UCSD-AML1 (cell line): ENCODE data around the gene ASB11.
A peak's percentile ranks its signal among the peaks of the same experiment; 100 is the strongest.
"Not testable (repeated sequence)": the region's sequence is repeated elsewhere in the genome, so short reads cannot be mapped to it uniquely, and the experiment has no call there.

Source experiments
- DNase-seq: peaks from one replicate; lab custom pipeline; 2025; ENCODE audit not compliant: unreplicated experiment; lab: John Stamatoyannopoulos, UW

The ASB11 gene

DNA sequence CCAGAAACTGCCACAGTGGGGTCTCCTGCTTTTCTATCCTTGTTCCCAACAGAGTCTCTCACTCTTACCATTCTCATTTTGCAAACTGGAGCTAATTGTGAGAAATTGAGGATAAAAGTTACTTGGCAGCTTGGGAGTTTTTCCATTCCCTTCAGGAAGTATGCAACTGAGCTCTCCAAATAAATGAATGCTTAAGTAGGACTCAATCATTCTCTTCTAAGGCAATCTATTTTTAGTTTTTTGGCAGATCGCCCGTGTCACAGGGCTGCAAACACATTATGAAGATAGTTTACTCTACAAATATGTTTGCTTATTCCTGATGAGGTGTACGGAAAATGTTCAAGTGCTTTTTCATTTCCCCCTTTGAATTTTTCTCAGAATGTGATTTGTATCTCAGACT lies 5.3 kb downstream of the ASB11 start:
- no peak for DNase-seq

GRCh38 chrX:15305899-15306298 lies 9.5 kb downstream of the ASB11 start:
- DNase-seq: not testable (repeated sequence)

DNA sequence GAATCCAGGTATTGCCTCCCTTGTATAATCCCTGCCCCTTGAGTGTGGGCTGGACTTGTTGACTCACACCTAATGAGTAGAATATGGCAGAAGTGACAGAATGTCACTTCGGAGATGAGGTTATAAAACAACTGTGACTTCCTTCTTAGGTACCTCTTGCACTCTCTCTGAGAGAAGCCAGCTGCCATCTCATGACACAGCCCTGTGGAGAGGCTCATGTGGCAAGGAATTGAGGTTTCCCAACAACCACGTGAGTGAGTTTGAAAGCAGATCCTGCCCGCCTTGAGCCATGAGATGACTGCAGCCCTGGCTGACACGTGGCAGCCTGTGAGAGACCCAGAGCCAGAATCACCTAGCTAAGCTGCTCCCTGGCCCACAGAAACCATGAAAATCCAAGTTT lies 13.5 kb downstream of the ASB11 start:
- DNase-seq: peak; percentile 16

DNA sequence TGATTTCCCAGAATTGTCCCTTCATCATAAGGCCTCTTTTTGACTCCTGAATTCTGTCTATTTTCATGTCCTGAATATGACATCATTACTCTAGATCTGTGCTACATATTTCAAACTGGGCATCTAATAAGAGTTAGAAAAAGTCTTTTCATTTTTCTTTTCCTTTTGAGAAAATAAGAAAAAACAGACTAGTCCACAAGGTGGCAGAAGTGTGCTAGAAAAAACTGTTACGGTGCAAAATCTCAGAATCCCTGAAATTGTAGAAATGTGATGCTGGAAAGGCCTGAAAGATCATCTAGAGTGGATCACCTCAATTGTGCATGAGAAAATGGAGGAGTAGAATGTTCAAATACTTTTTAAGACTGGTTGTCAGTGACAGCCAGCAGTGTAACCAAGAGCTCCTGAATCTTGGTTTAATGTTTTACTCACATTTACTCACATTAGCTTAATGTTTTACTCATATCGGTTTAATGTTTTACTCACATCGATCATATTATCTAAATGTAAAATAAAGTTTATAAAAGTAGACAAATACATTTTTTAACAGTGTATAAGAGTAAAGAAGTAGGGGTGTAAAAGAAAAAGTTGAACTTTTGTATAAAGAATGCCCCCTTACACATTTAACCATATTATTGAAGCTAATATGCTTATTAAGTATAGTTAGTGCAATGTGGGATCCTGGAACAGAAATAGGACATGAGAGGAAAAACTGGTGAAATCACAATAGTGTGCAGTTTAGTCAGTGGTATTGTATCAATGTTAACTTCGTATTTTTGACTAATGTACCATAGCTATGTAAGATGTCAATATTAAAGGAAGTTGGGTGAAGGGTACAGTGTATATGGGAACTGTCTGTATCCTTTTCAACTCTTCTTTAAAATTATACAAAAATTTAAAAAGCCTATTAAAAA lies 15.2 kb downstream of the ASB11 start:
- DNase-seq: no peak

DNA sequence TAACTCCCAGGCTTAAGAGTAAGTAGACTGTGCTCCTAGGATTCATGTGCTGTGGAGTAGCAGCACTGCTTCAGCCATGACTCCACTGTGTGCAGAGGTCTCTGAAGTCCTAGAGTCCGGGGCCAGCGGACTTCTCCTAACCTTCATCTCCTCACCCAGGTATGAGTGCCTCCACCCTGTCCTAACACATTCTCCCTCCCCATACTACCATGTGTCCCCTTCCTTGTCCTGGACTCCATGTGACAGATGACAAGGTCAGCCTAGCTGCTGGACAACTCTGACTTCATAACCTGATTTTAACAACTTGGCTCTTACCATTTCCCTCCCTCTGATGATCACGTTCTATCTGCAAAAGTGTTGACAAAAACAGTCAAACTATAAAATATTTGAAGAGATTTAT lies 16.7 kb downstream of the ASB11 start:
- no peak for DNase-seq

- DNase-seq: no peak
These were observed 17.2 kb downstream of the ASB11 start for GRCh38 chrX:15298201-15298600.

DNA sequence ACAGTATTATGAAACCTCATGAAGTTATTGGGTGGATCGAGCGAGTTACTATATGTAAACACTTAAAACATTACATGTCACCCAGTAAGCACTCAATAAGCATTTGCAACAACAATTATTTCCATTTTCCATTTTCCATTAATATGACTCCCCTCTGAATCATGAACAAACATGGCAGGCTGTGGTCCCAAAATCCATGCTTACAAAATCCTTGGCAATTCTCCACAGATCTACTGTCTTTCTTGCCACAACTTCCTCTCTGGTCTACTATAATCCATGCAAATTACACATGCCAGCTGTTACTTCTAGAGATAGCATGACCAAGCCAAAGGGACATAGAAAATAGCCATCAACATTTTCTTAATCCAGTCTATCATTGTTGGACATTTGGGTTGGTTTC lies 22.0 kb downstream of the ASB11 start:
- no peak for DNase-seq

DNA sequence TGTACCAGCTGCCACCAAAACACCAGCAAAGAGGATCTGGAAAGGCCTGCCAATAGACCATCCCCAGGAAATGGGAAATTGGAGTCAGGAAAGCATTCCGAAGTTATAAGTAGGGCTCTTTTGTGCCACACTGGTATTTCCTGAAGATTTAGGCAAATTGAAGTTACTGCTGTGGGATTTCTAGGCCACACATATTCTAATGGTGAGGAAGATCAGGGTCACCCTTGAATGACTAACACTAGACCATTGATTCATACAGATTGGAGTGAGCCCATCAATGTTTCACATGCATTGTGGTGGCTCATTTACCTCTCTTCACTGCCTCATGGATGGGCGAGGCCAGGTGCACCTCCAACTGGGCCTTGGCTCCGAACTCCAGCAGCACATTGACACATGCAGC lies 22.6 kb downstream of the ASB11 start:
- DNase-seq: no peak

- DNase-seq: no peak
These were observed 37.8 kb downstream of the ASB11 start for GRCh38 chrX:15277604-15278003.

- DNase-seq: no peak
These were observed 40.5 kb downstream of the ASB11 start for GRCh38 chrX:15274946-15275345.

GRCh38 chrX:15273275-15273674 lies 42.2 kb downstream of the ASB11 start:
- not testable (repeated sequence) for DNase-seq

- DNase-seq: no peak
These were observed 43.7 kb downstream of the ASB11 start for GRCh38 chrX:15271757-15272156.

DNA sequence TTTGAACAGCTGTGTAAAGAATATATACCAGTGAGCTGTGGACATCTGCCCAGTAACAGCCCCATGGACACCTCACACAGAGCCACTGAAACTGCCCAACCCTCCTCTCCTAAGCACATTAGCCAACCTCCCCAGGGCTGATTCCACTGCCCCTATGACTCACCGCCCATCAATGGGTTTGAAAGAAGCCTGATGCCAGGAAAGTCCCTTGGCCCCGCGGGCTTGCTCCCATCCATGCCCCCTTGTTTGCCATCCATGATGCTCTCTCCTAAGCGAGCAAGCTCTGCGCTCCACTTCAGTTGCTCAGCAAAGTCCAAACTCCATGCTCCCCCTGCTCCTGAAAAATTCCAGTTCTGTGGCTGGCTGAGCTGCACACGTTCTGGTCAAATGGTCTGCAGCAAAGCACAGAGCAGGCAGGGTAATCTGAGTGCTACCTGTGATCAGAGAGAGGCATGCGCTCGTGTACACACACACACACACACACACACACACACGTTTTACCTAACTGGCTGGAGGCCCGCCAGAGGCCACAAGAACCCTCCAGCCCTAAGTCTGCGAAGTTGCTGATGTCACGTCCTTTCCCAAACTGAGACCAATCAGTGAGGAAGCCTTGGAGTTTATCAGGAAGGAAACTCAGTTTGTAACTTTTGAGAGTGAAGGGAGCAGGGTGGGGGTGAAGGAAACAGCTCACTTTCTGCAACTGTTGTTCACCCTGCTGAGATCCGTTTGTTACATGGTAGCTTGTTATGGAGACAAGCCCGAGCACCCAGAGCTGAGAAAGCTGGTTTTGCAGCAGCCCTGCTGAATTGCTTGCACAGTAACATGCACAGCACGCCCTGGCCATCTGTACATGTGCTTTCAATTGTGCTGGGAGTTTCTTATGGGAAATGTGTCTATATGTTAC lies 45.6 kb downstream of the ASB11 start, which contains the start of gene ASB9:
ASB9 (minus strand) TSS at position 466 of the 904 bp plus-strand sequence; CDS start at position 257, 209 bp downstream.
- peak; percentile 48 for DNase-seq

- DNase-seq: no peak
These were observed 46.3 kb downstream of the ASB11 start for GRCh38 chrX:15269120-15269519.

GRCh38 chrX:15254852-15255251 lies 60.6 kb downstream of the ASB11 start:
- DNase-seq: no peak

GRCh38 chrX:15245896-15246295 lies 69.5 kb downstream of the ASB11 start:
- no peak for DNase-seq

DNA sequence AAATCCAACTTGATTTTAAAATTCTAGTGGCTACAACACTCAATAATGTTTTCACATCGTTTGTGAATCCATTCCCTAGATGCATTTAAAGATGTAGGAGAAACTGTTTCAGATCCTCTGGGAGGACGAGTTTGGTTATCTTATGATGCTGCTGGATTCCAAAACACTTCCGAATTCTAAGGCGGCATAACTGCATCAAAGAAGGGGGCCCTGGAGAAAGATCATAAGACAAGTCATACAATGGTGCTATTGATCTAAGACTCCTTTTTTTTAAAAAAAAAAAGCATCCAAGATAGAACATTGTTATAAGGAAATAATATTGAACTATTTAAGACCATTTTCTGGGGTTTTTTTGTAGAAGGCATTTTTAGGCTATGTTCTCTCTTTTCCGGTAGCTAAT lies 71.0 kb downstream of the ASB11 start:
- DNase-seq: no peak

- no peak for DNase-seq
These were observed 72.4 kb downstream of the ASB11 start for GRCh38 chrX:15242899-15243555.

- no peak for DNase-seq
These were observed 74.1 kb downstream of the ASB11 start for GRCh38 chrX:15241301-15241700.

DNA sequence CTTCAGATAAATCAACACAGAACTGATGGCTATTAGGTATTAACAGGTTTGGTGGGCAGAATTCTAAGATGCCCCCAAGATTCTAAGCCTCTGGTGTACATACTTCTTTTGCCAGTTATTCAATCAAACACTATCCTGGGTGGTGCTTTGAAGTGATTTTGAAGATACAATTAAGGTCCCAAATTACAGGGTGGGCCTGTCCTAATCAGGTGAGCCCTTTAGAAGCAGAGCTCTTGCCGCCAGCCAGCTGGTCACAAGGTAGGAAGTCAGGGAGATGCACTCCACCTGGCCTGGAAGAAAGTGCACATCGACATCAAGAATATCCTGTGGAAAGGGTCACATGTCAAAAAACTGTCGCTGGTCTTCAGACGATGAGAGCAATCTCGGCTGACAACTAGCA lies 75.0 kb downstream of the ASB11 start:
- no peak for DNase-seq

GRCh38 chrX:15236146-15236545 lies 79.3 kb downstream of the ASB11 start:
- no peak for DNase-seq
